GM10266 (cell line): ENCODE results near the gene ADH7.

Source experiments
- DNase-seq: peaks from one replicate; pipeline ENCODE4 v3.0.0; 2012; ENCODE audit errors: extremely low spot score
- TF ChIP-seq, protein P1 (sequence below): IDR thresholded peaks from 2 replicates; pipeline ENCODE4 v1.5.1; 2012; ENCODE audit warnings: mild to moderate bottlenecking, low read depth; ENCODE audit not compliant: control insufficient read depth, insufficient read depth; ENCODE audit errors: missing control alignments

Gene ADH7

GRCh38 chr4:99435154-99435553 lies at the start of gene ADH7:
Gene ADH7 (minus strand): TSS chr4:99435342. CDS start chr4:99435233, 109 bp downstream.
- TF ChIP-seq, protein P1, sequence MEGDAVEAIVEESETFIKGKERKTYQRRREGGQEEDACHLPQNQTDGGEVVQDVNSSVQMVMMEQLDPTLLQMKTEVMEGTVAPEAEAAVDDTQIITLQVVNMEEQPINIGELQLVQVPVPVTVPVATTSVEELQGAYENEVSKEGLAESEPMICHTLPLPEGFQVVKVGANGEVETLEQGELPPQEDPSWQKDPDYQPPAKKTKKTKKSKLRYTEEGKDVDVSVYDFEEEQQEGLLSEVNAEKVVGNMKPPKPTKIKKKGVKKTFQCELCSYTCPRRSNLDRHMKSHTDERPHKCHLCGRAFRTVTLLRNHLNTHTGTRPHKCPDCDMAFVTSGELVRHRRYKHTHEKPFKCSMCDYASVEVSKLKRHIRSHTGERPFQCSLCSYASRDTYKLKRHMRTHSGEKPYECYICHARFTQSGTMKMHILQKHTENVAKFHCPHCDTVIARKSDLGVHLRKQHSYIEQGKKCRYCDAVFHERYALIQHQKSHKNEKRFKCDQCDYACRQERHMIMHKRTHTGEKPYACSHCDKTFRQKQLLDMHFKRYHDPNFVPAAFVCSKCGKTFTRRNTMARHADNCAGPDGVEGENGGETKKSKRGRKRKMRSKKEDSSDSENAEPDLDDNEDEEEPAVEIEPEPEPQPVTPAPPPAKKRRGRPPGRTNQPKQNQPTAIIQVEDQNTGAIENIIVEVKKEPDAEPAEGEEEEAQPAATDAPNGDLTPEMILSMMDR, result no peak
- no peak for DNase-seq

GRCh38 chr4:99483636-99484035 lies 48.5 kb upstream of the ADH7 start:
- DNase-seq, result no peak
- TF ChIP-seq, protein P1, result no peak

GRCh38 chr4:99473131-99473530 lies 38.0 kb upstream of the ADH7 start:
- DNase-seq, result no peak
- TF ChIP-seq, protein P1, result no peak

DNA sequence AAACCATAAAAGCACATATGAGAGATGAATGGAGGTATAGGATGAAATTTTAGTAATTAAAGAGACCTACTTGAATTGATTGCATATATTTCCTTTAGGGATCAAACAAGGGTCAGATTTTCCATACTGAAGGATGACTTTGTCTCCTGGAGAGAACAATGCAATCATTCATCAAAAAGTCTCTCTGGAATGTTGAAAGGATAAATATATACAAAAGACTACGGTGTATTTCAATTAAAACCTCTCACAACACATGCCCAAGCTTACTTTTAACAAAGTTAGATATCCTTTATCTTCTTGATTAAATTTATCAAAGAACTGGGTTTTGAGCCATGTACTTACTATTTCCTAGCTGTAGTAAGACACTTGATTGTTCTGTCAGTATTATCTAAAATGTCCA lies 36.8 kb upstream of the ADH7 start:
- no peak for DNase-seq
- TF ChIP-seq, protein P1, result no peak

DNA sequence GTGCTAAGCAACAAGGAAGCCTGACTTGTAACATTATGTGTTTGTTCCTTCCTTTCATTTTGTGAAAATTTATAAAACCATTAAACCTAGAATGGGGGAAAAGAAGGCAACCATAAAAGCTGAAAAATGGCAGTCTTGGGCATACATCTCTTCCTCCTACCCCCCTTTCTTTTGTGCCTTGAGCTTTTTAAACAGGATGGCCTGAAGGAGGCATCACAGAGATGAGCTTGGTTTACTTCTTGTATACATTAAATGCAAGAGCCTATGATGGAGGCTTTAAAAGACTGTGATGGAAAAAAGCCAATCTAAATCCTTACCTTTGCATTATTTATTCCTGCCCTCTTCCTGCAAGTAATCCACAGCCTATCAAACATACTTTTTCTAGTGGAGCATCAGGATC lies 36.2 kb upstream of the ADH7 start:
- no peak for DNase-seq
- TF ChIP-seq, protein P1, result no peak

DNA sequence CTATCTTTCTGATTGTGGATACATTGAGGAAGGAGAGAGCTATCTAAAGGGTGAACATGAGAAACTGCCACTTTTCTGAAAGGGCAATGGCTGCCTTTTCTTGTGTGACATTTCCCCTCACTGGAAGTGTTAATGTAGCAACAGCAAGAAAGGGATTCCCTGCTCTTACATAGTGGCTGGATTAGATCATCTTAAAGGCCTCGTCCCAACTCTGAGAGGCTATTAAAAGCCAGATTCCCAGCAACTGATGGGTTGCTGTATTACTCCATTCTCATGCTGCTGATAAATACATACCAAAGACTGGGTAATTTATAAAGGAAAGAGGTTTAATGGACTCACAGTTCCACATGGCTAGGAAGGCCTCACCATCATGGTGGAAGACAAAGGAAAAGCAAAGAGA lies 33.7 kb upstream of the ADH7 start:
- TF ChIP-seq, protein P1, result no peak
- DNase-seq, result no peak

GRCh38 chr4:99467887-99468286 lies 32.7 kb upstream of the ADH7 start:
- TF ChIP-seq, protein P1, result no peak
- DNase-seq, result no peak

- TF ChIP-seq, protein P1, result no peak
- DNase-seq, result no peak
Measured at GRCh38 chr4:99463566-99463965, 28.4 kb upstream of the ADH7 start.
